ENCODE data around the gene AGBL4. TPM values are rescaled to one million over a fixed set of nuclear protein-coding genes. Genes with fewer than 3 reads are reported as not detected.

Gene AGBL4
- total and polyA plus RNA-seq, 9 of the 15 experiments (the other 6 are each of a cell fraction or from before 2014, with no cell fraction given), result 0.11 TPM; not detected in 7

- Histone ChIP-seq H3K9ac (ENCODE audit: insufficient read depth in 1 of 2, low read depth in 2 of 2, low read length in 2 of 2) (no peak overlapping the region), H3K9me3 (replicated peaks; ENCODE audit: control insufficient read depth, insufficient read depth, low read depth, low read length) (no peaks in the 10 kb centered on the region), H3K4me1 (replicated peaks in 1 of 2; ENCODE audit: control insufficient read depth in 2 of 2, insufficient read depth in 2 of 2, low read length in 2 of 2) (no peaks in the 10 kb centered on the region), H3K79me2 (ENCODE audit: control insufficient read depth, insufficient read depth, low read length) (no peaks in the 10 kb centered on the region), H3K27ac (ENCODE audit: extremely low read depth, low read depth, low read length) (no peak overlapping the region), H3K36me3 (ENCODE audit: control insufficient read depth, insufficient read depth, low read length) (no peaks in the 10 kb centered on the region), H3K4me2 (ENCODE audit: insufficient read depth, low read length) (no peak overlapping the region), H4K20me1 (replicated peaks; ENCODE audit: control insufficient read depth, insufficient read depth, low read length) (no peaks in the 10 kb centered on the region), H3K4me3 (no peak overlapping the region), H3K27me3 (ENCODE audit: control insufficient read depth in 2 of 2, insufficient read depth in 2 of 2, low read length in 2 of 2) (no peaks in the 10 kb centered on the region), H3K9me1 (ENCODE audit: control insufficient read depth, insufficient read depth, low read length) (no peaks in the 10 kb centered on the region), H2AFZ (ENCODE audit: low read depth, low read length) (no peak overlapping the region)
- 0% methylated on average over 1 of the region's 1 CpG for WGBS (ENCODE audit: insufficient coverage, low coverage, missing lambda C conversion rate)
- FAIRE-seq (no peak), ATAC-seq (no peak), DNase-seq (ENCODE audit: extremely low read depth in 1 of 4, low spot score in 3 of 4) (no peak)
- POLR2A ChIA-PET, result no interaction called here
- in situ Hi-C loops (cut with MboI), result no loop called here
- CTCF ChIA-PET (ENCODE audit: low intra/inter-chr PET ratio), result no interaction called here
- no TSS peak for BruUV-seq (replicated peaks)
- TF ChIP-seq BMI1 (IDR thresholded peaks at IDR 0.05; ENCODE audit: low read length), result no peak
- intact Hi-C loops (cut with micrococcal nuclease), result no loop called here
These were observed 1237.9 kb downstream of the AGBL4 start for GRCh38 chr1:48785869-48786268.

- no peak for DNase-seq (ENCODE audit: extremely low read depth in 1 of 4, low spot score in 3 of 4)
- Histone ChIP-seq H3K4me1 (replicated peaks in 1 of 2; ENCODE audit: control insufficient read depth in 2 of 2, insufficient read depth in 2 of 2, low read length in 2 of 2) (no peaks in the 10 kb centered on the region), H3K4me3 (no peak overlapping the region), H3K27me3 (ENCODE audit: control insufficient read depth in 2 of 2, insufficient read depth in 2 of 2, low read length in 2 of 2) (no peaks in the 10 kb centered on the region), H4K20me1 (replicated peaks; ENCODE audit: control insufficient read depth, insufficient read depth, low read length) (no peaks in the 10 kb centered on the region), H3K9me1 (ENCODE audit: control insufficient read depth, insufficient read depth, low read length) (no peaks in the 10 kb centered on the region), H3K9me3 (replicated peaks; ENCODE audit: control insufficient read depth, insufficient read depth, low read depth, low read length) (no peaks in the 10 kb centered on the region), H3K36me3 (ENCODE audit: control insufficient read depth, insufficient read depth, low read length) (no peaks in the 10 kb centered on the region), H3K4me2 (ENCODE audit: insufficient read depth, low read length) (no peak overlapping the region), H3K9ac (ENCODE audit: insufficient read depth in 1 of 2, low read depth in 2 of 2, low read length in 2 of 2) (no peak overlapping the region), H3K27ac (ENCODE audit: extremely low read depth, low read depth, low read length) (no peak overlapping the region), H2AFZ (ENCODE audit: low read depth, low read length) (no peak overlapping the region), H3K79me2 (ENCODE audit: control insufficient read depth, insufficient read depth, low read length) (no peaks in the 10 kb centered on the region)
- ChIA-PET POLR2A (no interaction called here), CTCF (ENCODE audit: low intra/inter-chr PET ratio) (no interaction called here)
- in situ Hi-C loops (cut with MboI), result no loop called here
- intact Hi-C loops (cut with micrococcal nuclease), result no loop called here
- FAIRE-seq, result no peak
- no TSS peak for BruUV-seq (replicated peaks)
- ATAC-seq, result no peak
- WGBS (ENCODE audit: insufficient coverage, low coverage, missing lambda C conversion rate), result 2% methylated on average over 2 of the region's 2 CpGs
- no peak for TF ChIP-seq GTF2B (IDR thresholded peaks at IDR 0.05; ENCODE audit: extremely low read depth, insufficient read length)
- TF ChIP-seq ZNF551 (CRISPR knock-in tag; IDR thresholded peaks at IDR 0.05), result no peak
- TF ChIP-seq PBX2 (CRISPR knock-in tag; IDR thresholded peaks at IDR 0.05; ENCODE audit: low read depth), result no peak
- TF ChIP-seq PBX2 (tag; conservative IDR thresholded peaks at IDR 0.05; ENCODE audit: low read depth), result no peak
- no peak for TF ChIP-seq CBFB (CRISPR knock-in tag; IDR thresholded peaks at IDR 0.05)
- TF ChIP-seq HLTF (IDR thresholded peaks at IDR 0.05), result no peak
- no peak for TF ChIP-seq SAP30 (IDR thresholded peaks at IDR 0.05; ENCODE audit: borderline replicate concordance, insufficient read depth, low read depth, low read length, poor library complexity, severe bottlenecking)
- TF ChIP-seq FOS (IDR thresholded peaks at IDR 0.05; ENCODE audit: extremely low read depth, insufficient read length), result no peak
- TF ChIP-seq SREBF1 (IDR thresholded peaks at IDR 0.05; ENCODE audit: borderline replicate concordance, low read depth, low read length), result no peak
- no peak for TF ChIP-seq SIX5 (IDR thresholded peaks at IDR 0.05; ENCODE audit: borderline replicate concordance in 1 of 2, insufficient read depth in 1 of 2, low read depth in 1 of 2, low read length in 2 of 2)
- TF ChIP-seq ZNF239 (CRISPR knock-in tag; IDR thresholded peaks at IDR 0.05), result no peak
- no peak for TF ChIP-seq ZNF408 (CRISPR knock-in tag; IDR thresholded peaks at IDR 0.05; ENCODE audit: low read depth)
- no peak for TF ChIP-seq HSF4 (CRISPR knock-in tag; IDR thresholded peaks at IDR 0.05; ENCODE audit: borderline replicate concordance)
- no peak for TF ChIP-seq MTA2 (IDR thresholded peaks at IDR 0.05; ENCODE audit: low read depth)
These were observed 1239.5 kb downstream of the AGBL4 start for GRCh38 chr1:48784301-48784700.
